ENCODE data around the gene UBXN1. TPM values are rescaled to one million over a fixed set of nuclear protein-coding genes. Genes with fewer than 3 reads are reported as not detected.
A peak's percentile ranks its signal among the peaks of the same experiment; 100 is the strongest.
"Not testable (repeated sequence)": the region's sequence is repeated elsewhere in the genome, so short reads cannot be mapped to it uniquely, and the experiment has no call there.

The UBXN1 gene
- total and polyA plus RNA-seq, 5 donors from 2014 or later = 204 to 252 (median 224) TPM

DNA sequence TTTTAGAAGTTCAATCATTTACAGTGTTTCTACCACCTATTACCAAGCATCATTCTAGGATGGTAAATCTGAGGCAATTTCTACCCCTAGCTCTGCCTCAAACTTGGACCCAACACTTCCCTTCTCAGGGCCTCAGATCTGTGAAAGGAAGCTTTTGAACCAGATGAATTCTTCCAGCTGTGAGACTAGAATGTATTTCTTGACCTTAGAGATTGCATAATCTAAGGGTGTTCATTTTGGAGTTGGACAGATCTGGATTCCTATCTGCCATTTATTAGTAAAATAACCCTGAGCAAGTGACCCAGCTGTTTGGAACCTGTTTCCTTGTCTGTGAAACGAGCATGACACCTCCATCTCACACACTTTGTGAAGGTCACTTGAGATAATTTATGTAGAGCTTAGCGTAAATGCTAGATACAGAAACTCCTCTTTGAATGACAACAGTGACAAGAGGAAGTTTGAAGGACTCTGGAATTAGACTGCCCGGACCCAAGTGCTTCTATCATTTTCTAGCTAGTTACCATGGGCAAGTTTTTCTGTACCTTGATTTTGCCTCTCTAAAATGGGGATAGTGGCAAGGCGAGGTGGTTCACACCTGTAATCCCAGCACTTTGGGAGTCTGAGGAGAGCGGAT is 22.0 kb downstream of the UBXN1 start:
- H3K9me3 ChIP-seq (ENCODE audit: control insufficient read depth in 2 of 2, low read length in 2 of 2) = no peaks in the 10 kb centered on the region
- H3K4me3 ChIP-seq (ENCODE audit: low read depth, low read length) = no peak overlapping the region
- H3K27me3 ChIP-seq (ENCODE audit: control insufficient read depth, insufficient read depth, low read length) = no peaks in the 10 kb centered on the region
- no peak overlapping the region for H3K27ac ChIP-seq (ENCODE audit: insufficient read depth, low read length, poor library complexity, severe bottlenecking)
- ATAC-seq (ENCODE audit: low read depth in 2 of 2) (no peak), DNase-seq (no peak)
- peaks cover 17% of the 10 kb centered on the region for H3K4me1 ChIP-seq (ENCODE audit: control insufficient read depth, insufficient read depth, low read length, poor library complexity, severe bottlenecking)
- no peaks in the 10 kb centered on the region for H3K36me3 Mint-ChIP-seq
- H3K4me3 Mint-ChIP-seq = peak overlapping the region in 1 of 4 donors; percentile 43
- no peaks in the 10 kb centered on the region for H3K9me3 Mint-ChIP-seq
- no peak overlapping the region for H3K27ac Mint-ChIP-seq
- peaks cover 5% of the 10 kb centered on the region for H3K27me3 Mint-ChIP-seq
- H3K36me3 ChIP-seq (ENCODE audit: control insufficient read depth, insufficient read depth, low read length) = no peaks in the 10 kb centered on the region
- peaks cover 6 to 19% (median 10%) of the 10 kb centered on the region in 4 donors for H3K4me1 Mint-ChIP-seq

DNA sequence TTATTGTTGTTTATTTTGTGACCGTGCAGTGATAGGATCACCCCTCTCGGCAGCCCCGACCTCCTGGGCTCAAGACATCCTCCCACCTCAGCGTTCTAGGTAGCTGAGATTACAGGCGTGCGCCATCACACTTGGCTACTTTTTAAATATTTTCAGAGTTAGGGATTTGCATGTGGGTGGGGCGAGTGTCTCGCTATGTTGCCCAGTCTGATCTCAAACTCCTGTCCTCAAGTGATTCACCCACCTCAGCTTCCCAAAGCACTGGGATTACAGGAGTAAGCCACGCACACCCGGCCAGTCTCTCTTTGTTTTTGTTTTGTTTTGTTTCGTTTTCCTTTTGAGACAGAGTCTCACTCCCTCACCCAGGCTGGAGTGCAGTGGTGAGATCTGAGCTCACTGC is 24.6 kb downstream of the UBXN1 start:
- Histone ChIP-seq H3K4me3 (ENCODE audit: low read depth, low read length) (no peak overlapping the region), H3K27ac (ENCODE audit: insufficient read depth, low read length, poor library complexity, severe bottlenecking) (no peak overlapping the region), H3K36me3 (ENCODE audit: control insufficient read depth, insufficient read depth, low read length) (peaks cover 4% of the 10 kb centered on the region), H3K27me3 (ENCODE audit: control insufficient read depth, insufficient read depth, low read length) (no peaks in the 10 kb centered on the region), H3K9me3 (ENCODE audit: control insufficient read depth in 2 of 2, low read length in 2 of 2) (no peaks in the 10 kb centered on the region), H3K4me1 (ENCODE audit: control insufficient read depth, insufficient read depth, low read length, poor library complexity, severe bottlenecking) (peaks cover 24% of the 10 kb centered on the region)
- ATAC-seq (ENCODE audit: low read depth in 2 of 2) (no peak), DNase-seq (no peak)
- Mint-ChIP-seq H3K9me3 (no peaks in the 10 kb centered on the region), H3K4me1 (peaks cover 6 to 32% (median 18%) of the 10 kb centered on the region in 4 donors), H3K27me3 (peaks cover 5% of the 10 kb centered on the region), H3K4me3 (peak overlapping the region in 3 of 4 donors; percentile 70 to 90 (median 75)), H3K27ac (peak overlapping the region; percentile 48 to 91 (median 75)), H3K36me3 (no peaks in the 10 kb centered on the region)

- Histone ChIP-seq H3K36me3 (ENCODE audit: control insufficient read depth, insufficient read depth, low read length) (peaks cover 12% of the 10 kb centered on the region), H3K27me3 (ENCODE audit: control insufficient read depth, insufficient read depth, low read length) (no peaks in the 10 kb centered on the region), H3K4me1 (ENCODE audit: control insufficient read depth, insufficient read depth, low read length, poor library complexity, severe bottlenecking) (peaks cover 24% of the 10 kb centered on the region), H3K4me3 (ENCODE audit: low read depth, low read length) (peak overlapping the region; percentile 94), H3K9me3 (ENCODE audit: control insufficient read depth in 2 of 2, low read length in 2 of 2) (no peaks in the 10 kb centered on the region), H3K27ac (ENCODE audit: insufficient read depth, low read length, poor library complexity, severe bottlenecking) (peak overlapping the region; percentile 89)
- no peaks in the 10 kb centered on the region for H3K36me3 Mint-ChIP-seq
- ATAC-seq (ENCODE audit: low read depth in 2 of 2) = no peak
- peak in 2 of 3 donors; percentile 28 to 29 for DNase-seq
- H3K4me1 Mint-ChIP-seq = peaks cover 6 to 32% (median 18%) of the 10 kb centered on the region in 4 donors
- peaks cover 5% of the 10 kb centered on the region for H3K27me3 Mint-ChIP-seq
- peak overlapping the region; percentile 91 to 92 (median 91) for H3K27ac Mint-ChIP-seq
- no peaks in the 10 kb centered on the region for H3K9me3 Mint-ChIP-seq
- H3K4me3 Mint-ChIP-seq = peak overlapping the region; percentile 91 to 97 (median 93)
These were observed 26.5 kb downstream of the UBXN1 start for GRCh38 chr11:62652161-62653006.

GRCh38 chr11:62650283-62650682 is 28.6 kb downstream of the UBXN1 start:
- not testable (repeated sequence) for H3K9me3 ChIP-seq (ENCODE audit: control insufficient read depth in 2 of 2, low read length in 2 of 2)

DNA sequence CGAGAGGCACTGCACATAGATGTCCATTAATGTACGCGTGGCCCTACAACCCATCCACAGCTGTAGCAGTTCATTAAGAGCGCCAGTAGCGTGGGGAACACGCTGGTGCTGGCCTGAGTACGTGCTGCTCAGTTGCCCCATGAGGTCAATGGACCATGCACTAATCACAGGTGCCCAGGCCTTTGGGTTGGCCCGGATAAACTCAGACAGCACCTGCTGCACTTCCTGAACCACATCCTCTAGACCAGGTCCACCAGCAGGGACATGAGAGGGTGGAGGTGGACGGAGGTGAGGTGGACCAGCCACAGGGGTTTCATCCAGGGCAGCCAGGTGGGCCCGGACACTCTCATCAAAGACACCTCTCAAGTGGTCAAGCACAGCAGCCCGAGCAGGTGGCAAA is 29.4 kb downstream of the UBXN1 start:
- Mint-ChIP-seq H3K4me1 (peaks cover 6 to 53% (median 24%) of the 10 kb centered on the region in 4 donors), H3K9me3 (no peaks in the 10 kb centered on the region), H3K27me3 (peaks cover 5% of the 10 kb centered on the region), H3K36me3 (no peaks in the 10 kb centered on the region), H3K27ac (no peak overlapping the region), H3K4me3 (peak overlapping the region in 1 of 4 donors; percentile 21)
- Histone ChIP-seq H3K36me3 (ENCODE audit: control insufficient read depth, insufficient read depth, low read length) (peaks cover 12% of the 10 kb centered on the region), H3K27me3 (ENCODE audit: control insufficient read depth, insufficient read depth, low read length) (no peaks in the 10 kb centered on the region), H3K4me3 (ENCODE audit: low read depth, low read length) (no peak overlapping the region), H3K9me3 (ENCODE audit: control insufficient read depth in 2 of 2, low read length in 2 of 2) (no peaks in the 10 kb centered on the region), H3K4me1 (ENCODE audit: control insufficient read depth, insufficient read depth, low read length, poor library complexity, severe bottlenecking) (peaks cover 46% of the 10 kb centered on the region), H3K27ac (ENCODE audit: insufficient read depth, low read length, poor library complexity, severe bottlenecking) (no peak overlapping the region)
- ATAC-seq (ENCODE audit: low read depth in 2 of 2) (no peak), DNase-seq (no peak)

More at GRCh38 chr11:62650283-62650682, 28.6 kb downstream of the UBXN1 start:
- H3K9me3 Mint-ChIP-seq; ATAC-seq (ENCODE audit: low read depth in 2 of 2); H3K27me3 Mint-ChIP-seq; H3K27ac ChIP-seq (ENCODE audit: insufficient read depth, low read length, poor library complexity, severe bottlenecking); DNase-seq; H3K4me3 ChIP-seq (ENCODE audit: low read depth, low read length); H3K27me3 ChIP-seq (ENCODE audit: control insufficient read depth, insufficient read depth, low read length); H3K36me3 Mint-ChIP-seq: not testable (repeated sequence)
- peak overlapping the region in 1 of 3 donors; percentile 58 for H3K27ac Mint-ChIP-seq
- H3K36me3 ChIP-seq (ENCODE audit: control insufficient read depth, insufficient read depth, low read length) = peaks cover 12% of the 10 kb centered on the region
- H3K4me1 Mint-ChIP-seq = peaks cover 6 to 46% (median 24%) of the 10 kb centered on the region in 4 donors
- peaks cover 38% of the 10 kb centered on the region for H3K4me1 ChIP-seq (ENCODE audit: control insufficient read depth, insufficient read depth, low read length, poor library complexity, severe bottlenecking)
- H3K4me3 Mint-ChIP-seq = peak overlapping the region in 1 of 4 donors; percentile 8

DNA sequence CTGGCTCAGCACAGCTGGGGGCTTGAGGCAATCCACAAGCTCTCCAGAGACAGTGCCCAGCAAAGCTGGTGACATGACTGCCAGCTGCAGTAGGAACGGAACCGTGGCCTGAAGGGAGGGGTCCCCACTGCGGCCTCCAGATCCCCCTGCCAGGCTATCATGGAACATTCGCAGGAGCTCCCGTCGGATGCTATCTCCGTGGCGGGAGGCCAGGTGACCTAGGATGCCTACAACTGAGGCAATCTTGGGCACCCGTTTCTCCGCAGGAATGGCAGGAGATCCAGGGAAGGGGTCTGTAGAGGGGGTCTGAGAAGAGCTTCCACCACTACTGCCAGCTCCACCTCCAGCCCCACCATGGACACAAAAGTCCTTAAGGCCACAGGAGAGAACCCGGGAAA is 29.9 kb downstream of the UBXN1 start:
- peaks cover 6 to 55% (median 24%) of the 10 kb centered on the region in 4 donors for H3K4me1 Mint-ChIP-seq
- peak overlapping the region in 1 of 4 donors; percentile 43 for H3K4me3 Mint-ChIP-seq
- H3K27ac Mint-ChIP-seq = no peak overlapping the region

DNA sequence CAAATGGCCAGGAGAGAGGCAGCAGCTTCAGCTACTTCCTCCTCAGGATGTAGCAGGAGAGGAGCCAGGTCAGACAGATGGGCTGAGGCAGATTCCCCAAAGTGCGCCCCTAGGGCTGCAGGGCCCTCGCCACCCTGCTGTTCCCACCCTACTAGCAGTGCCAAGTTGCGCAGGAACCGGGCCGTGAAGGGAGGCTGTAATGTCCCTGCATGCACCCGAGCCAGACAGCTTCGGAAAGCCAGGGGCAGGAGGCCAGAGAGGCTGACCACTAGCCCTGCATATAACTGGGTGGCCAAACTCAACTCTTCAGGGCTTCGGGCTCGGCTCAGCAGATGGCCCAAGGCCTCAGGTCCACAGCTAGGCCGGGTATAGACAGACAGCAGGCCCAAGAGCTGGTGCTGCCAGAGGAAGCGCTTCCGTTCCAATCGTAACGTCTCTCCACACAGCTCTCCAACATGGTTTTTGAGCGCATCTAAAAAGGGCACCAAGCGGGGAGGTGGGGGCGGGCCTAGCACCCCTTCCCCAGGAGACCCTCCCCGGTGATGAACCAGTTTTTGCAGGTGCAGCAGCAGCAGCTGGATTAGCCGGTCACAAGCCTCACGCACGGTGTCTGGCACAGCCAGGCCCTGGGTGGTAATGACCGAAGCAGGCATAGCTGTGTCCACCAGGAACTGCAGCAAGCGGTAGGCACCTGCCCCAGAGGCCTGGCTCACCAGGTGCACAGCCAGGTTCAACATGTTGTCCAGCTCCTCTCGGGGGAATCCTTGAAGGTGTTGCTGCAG is 30.5 kb downstream of the UBXN1 start:
- no peak overlapping the region for H3K4me3 ChIP-seq (ENCODE audit: low read depth, low read length)
- Mint-ChIP-seq H3K27ac (no peak overlapping the region), H3K4me3 (no peak overlapping the region), H3K36me3 (no peaks in the 10 kb centered on the region), H3K4me1 (peaks cover 6 to 52% (median 21%) of the 10 kb centered on the region in 4 donors), H3K27me3 (peaks cover 2% of the 10 kb centered on the region), H3K9me3 (no peaks in the 10 kb centered on the region)
- no peaks in the 10 kb centered on the region for H3K27me3 ChIP-seq (ENCODE audit: control insufficient read depth, insufficient read depth, low read length)
- ATAC-seq (ENCODE audit: low read depth in 2 of 2) (no peak), DNase-seq (no peak)
- no peak overlapping the region for H3K27ac ChIP-seq (ENCODE audit: insufficient read depth, low read length, poor library complexity, severe bottlenecking)
- H3K9me3 ChIP-seq (ENCODE audit: control insufficient read depth in 2 of 2, low read length in 2 of 2) = no peaks in the 10 kb centered on the region
- H3K36me3 ChIP-seq (ENCODE audit: control insufficient read depth, insufficient read depth, low read length) = peaks cover 12% of the 10 kb centered on the region
- peaks cover 44% of the 10 kb centered on the region for H3K4me1 ChIP-seq (ENCODE audit: control insufficient read depth, insufficient read depth, low read length, poor library complexity, severe bottlenecking)

More for the DNA sequence above, 29.9 kb downstream of the UBXN1 start:
- Histone ChIP-seq H3K4me3 (ENCODE audit: low read depth, low read length) (no peak overlapping the region), H3K9me3 (ENCODE audit: control insufficient read depth in 2 of 2, low read length in 2 of 2) (no peaks in the 10 kb centered on the region), H3K27me3 (ENCODE audit: control insufficient read depth, insufficient read depth, low read length) (no peaks in the 10 kb centered on the region), H3K4me1 (ENCODE audit: control insufficient read depth, insufficient read depth, low read length, poor library complexity, severe bottlenecking) (peaks cover 48% of the 10 kb centered on the region), H3K27ac (ENCODE audit: insufficient read depth, low read length, poor library complexity, severe bottlenecking) (no peak overlapping the region), H3K36me3 (ENCODE audit: control insufficient read depth, insufficient read depth, low read length) (peaks cover 12% of the 10 kb centered on the region)
- DNase-seq (no peak), ATAC-seq (ENCODE audit: low read depth in 2 of 2) (no peak)
- Mint-ChIP-seq H3K36me3 (no peaks in the 10 kb centered on the region), H3K27me3 (peaks cover 5% of the 10 kb centered on the region), H3K9me3 (no peaks in the 10 kb centered on the region)
